ENCODE results near the gene EIF3CL.
"Not testable (repeated sequence)": the region's sequence is repeated elsewhere in the genome, so short reads cannot be mapped to it uniquely, and the experiment has no call there.

DNA sequence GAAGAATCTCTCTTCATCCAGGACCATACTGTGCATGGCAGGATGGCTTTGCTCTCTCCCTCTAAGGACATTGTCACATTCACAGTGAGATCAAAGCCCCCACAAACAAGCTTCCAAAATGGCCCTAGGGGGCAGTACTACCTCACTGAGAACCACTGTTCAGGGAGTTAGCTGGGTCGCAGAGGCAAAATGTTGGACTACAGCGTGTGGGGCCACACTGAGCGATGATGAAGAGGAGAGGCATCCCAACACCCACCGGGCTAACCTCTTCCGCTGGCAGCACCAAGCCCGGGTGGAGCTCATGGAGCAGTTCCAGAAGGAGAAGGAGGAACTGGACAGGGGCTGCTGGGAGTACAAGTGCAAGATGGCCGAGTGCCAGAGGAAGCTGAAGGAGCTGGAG is 9.9 kb upstream of the EIF3CL start:
- not testable (repeated sequence) for TF ChIP-seq MYC (IDR thresholded peaks at IDR 0.05; ENCODE audit: borderline replicate concordance, low read length); POLR2A (IDR thresholded peaks at IDR 0.05; ENCODE audit: low read length); FOSL2 (IDR thresholded peaks at IDR 0.05); FOSL2 (CRISPR knock-in tag; IDR thresholded peaks at IDR 0.05); CEBPB (IDR thresholded peaks at IDR 0.05); SMC3 (IDR thresholded peaks at IDR 0.05)
- TF ChIP-seq, protein P1, sequence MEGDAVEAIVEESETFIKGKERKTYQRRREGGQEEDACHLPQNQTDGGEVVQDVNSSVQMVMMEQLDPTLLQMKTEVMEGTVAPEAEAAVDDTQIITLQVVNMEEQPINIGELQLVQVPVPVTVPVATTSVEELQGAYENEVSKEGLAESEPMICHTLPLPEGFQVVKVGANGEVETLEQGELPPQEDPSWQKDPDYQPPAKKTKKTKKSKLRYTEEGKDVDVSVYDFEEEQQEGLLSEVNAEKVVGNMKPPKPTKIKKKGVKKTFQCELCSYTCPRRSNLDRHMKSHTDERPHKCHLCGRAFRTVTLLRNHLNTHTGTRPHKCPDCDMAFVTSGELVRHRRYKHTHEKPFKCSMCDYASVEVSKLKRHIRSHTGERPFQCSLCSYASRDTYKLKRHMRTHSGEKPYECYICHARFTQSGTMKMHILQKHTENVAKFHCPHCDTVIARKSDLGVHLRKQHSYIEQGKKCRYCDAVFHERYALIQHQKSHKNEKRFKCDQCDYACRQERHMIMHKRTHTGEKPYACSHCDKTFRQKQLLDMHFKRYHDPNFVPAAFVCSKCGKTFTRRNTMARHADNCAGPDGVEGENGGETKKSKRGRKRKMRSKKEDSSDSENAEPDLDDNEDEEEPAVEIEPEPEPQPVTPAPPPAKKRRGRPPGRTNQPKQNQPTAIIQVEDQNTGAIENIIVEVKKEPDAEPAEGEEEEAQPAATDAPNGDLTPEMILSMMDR (IDR thresholded peaks at IDR 0.05): not testable (repeated sequence)
- TF ChIP-seq, protein P2, sequence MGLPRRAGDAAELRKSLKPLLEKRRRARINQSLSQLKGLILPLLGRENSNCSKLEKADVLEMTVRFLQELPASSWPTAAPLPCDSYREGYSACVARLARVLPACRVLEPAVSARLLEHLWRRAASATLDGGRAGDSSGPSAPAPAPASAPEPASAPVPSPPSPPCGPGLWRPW (IDR thresholded peaks at IDR 0.05): not testable (repeated sequence)
